ENCODE measurements around the gene EVX1.

EVX1 gene

GRCh38 chr7:27250557-27251070, 8.0 kb downstream of the EVX1 start:
- no peak for DNase-seq

GRCh38 chr7:27251136-27251651, 8.6 kb downstream of the EVX1 start:
- DNase-seq = no peak

DNA sequence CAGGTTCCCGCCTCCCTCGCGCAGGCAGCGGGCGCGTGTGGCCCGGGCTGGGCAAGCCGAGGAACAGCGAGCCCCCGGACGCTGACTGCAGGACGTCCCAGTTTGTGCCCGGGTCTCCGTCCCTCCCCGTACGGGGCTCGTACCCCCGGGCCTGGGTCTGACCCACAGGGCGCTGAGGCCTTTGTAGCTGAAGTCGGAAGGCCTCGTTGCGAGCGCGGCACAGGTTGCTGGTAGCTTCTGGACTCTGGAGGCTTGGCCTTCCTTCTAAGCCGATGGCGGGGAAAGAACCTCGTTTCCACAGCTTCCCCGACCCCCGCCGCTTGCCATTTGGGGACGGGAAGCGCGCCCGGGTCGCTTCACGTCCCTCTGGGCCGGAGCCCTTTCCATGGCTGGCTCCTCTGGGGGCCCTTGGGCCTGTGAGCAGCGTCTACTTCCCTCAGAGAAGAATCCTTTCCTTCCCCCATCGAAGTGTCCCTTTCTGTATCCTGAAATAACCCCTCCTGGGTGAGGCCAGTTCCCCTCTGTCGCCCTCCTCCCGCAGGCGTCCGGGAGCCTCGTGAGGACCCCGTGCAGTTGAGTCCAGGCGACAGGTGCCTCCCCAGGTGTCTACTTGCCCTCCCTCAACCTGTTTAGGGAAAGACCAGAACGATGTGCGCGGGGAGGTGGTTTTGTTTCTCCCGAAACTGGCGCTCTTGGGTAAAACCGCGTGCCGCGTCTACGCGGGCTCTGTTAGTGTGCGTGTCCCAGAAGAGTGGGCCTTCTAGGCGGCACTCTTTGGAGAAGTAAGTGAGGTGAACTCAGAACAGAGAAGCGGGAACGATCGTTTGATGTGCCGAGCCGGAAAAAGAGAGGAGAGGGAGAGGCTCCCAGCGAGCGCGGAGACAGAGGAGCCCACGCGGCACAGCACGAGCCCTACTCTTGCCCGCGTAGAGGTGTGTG, 9.3 kb downstream of the EVX1 start:
- DNase-seq = no peak

DNA sequence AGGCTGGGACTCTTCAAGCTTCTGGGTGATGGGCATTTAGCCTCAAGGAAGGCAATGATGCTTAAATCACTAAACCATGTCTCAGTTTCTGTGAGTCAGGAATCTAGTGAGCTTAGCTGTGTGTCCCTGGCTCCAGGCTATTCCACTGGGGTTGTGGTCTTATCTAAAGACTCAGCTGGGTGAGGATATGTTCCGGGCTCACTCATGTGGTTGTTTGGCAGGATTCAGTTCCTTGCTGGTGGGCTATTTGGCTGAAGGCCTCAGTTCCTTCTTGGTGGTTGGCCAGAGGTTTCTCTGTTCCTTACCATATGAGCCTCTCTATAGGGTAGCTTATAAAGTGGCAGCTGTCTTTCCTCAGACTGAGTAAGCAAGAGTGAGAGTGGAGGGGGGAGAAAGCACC, 12.0 kb downstream of the EVX1 start:
- DNase-seq = no peak

DNA sequence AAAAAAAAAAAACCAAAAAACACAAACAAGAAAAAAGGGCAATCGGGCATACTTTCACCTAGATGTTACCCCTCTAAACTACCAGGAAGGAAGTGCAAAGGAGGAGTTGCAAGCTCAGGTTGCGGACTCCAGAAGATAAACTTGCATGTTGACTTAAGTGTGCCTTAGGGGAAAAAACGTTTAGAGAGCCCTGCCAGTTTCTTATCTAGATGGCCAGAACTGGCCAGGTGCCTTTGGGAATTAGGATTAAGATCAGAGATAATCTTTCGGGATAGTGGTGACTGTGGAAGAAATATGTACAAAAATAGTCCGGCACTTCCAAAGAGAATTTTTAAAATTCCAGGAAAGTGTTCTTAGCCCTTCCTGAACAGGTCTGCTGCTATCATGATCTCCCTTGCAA, 17.6 kb downstream of the EVX1 start:
- no peak for DNase-seq

GRCh38 chr7:27262121-27262520, 19.5 kb downstream of the EVX1 start:
- no peak for DNase-seq

DNA sequence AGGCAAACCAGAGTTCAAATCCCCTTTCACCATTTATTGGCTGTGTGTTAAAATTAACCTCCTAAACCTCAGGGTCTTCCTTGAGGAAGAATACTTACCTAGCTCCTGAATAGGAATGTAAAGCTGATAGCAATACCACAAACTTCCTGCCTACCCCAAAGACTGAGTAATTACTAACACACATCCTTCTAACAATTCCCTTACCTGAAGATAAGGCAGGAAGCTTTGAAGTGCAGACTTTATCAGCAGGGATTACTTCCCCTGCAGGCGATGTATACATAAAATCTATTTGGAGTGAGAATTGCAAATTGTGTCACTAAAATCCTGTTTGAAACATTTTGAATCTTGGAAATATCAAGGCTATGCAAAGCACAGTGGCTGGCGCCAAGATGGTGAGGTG, 21.2 kb downstream of the EVX1 start:
- DNase-seq = no peak

GRCh38 chr7:27269455-27269854, 26.9 kb downstream of the EVX1 start:
- no peak for DNase-seq

GRCh38 chr7:27271384-27271783, 28.8 kb downstream of the EVX1 start:
- DNase-seq = no peak

GRCh38 chr7:27277628-27278027, 35.0 kb downstream of the EVX1 start:
- no peak for DNase-seq

- no peak for DNase-seq
Observed at GRCh38 chr7:27283558-27283957, 41.0 kb downstream of the EVX1 start.

- no peak for DNase-seq
Observed at GRCh38 chr7:27295236-27295635, 52.6 kb downstream of the EVX1 start.

GRCh38 chr7:27297356-27297755, 54.8 kb downstream of the EVX1 start:
- DNase-seq = no peak
